GM12874 (cell line): ENCODE data around the gene MITF.

Experiments
- CTCF ChIP-seq: IDR thresholded peaks from 2 replicates; pipeline ENCODE4 v1.5.1; 2011; ENCODE audit warnings: low read depth, mild to moderate bottlenecking, control low read depth, low read length, moderate library complexity; ENCODE audit not compliant: insufficient read depth

The MITF gene

GRCh38 chr3:69739204-69740102 is at the start of gene MITF:
Gene MITF (plus strand): TSS chr3:69739464. CDS start chr3:69739598, 134 bp downstream.
- no peak for TF ChIP-seq CTCF

- TF ChIP-seq CTCF = no peak
Measured at GRCh38 chr3:69691860-69692259, 47.4 kb upstream of the MITF start.

- TF ChIP-seq CTCF = no peak
Measured at GRCh38 chr3:69692761-69693160, 46.5 kb upstream of the MITF start.

- no peak for TF ChIP-seq CTCF
Measured at GRCh38 chr3:69695443-69695842, 43.8 kb upstream of the MITF start.

- TF ChIP-seq CTCF = no peak
Measured at GRCh38 chr3:69695933-69696332, 43.3 kb upstream of the MITF start.

GRCh38 chr3:69696367-69696766 is 42.9 kb upstream of the MITF start:
- TF ChIP-seq CTCF = no peak

- no peak for TF ChIP-seq CTCF
Measured at GRCh38 chr3:69697381-69697780, 41.9 kb upstream of the MITF start.
